ENCODE measurements around the gene PCSK5. TPM values are rescaled to one million over a fixed set of nuclear protein-coding genes. Genes with fewer than 3 reads are reported as not detected.

PCSK5 gene
- total and polyA plus RNA-seq, 2 donors (not counting 1 experiment from before 2014, with no cell fraction given): 0.09 TPM; not detected in 1

DNA sequence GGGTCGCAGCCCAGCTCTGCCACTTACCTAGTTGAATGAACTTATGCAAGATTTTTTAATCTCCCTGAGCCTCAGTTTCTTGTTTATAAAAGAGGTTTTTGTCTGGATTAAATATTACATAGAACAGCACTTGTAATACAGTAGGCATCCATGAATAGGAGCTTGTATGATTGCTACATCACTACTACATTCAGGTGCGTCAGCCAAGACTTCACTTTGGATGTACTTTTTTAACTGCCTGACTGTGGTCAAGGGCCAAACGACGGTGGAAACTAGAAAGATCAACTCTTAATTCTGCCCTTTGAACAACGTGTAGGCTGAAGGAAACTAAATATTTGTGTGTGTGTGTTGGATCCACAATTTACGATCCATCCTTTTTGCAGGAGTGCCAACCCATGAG, 330.9 kb downstream of the PCSK5 start:
- Histone ChIP-seq H3K4me1 (ENCODE audit: control insufficient read depth in 2 of 2, insufficient read depth in 2 of 2, low read length in 2 of 2) (no peaks in the 10 kb centered on the region), H2AFZ (ENCODE audit: insufficient read depth, low read depth, low read length, poor library complexity, severe bottlenecking) (no peak overlapping the region), H3K27ac (ENCODE audit: low read length in 2 of 2) (no peak overlapping the region), H3K27me3 (replicated peaks in 1 of 4; ENCODE audit: control extremely low read depth in 1 of 4, control insufficient read depth in 3 of 4, insufficient read depth in 4 of 4, low read length in 3 of 4) (no peaks in the 10 kb centered on the region), H3K9ac (ENCODE audit: low read length) (no peak overlapping the region), H3K9me3 (ENCODE audit: control extremely low read depth in 1 of 3, control insufficient read depth in 2 of 3, insufficient read depth in 1 of 3, low read length in 2 of 3) (no peaks in the 10 kb centered on the region), H3K4me2 (replicated peaks; ENCODE audit: low read depth, low read length, poor library complexity, severe bottlenecking) (no peak overlapping the region), H3K4me3 (ENCODE audit: control extremely low read depth in 1 of 5, extremely low read depth in 1 of 5, insufficient read depth in 1 of 5, low read depth in 2 of 5, low read length in 4 of 5) (no peak overlapping the region), H3K79me2 (ENCODE audit: control insufficient read depth, insufficient read depth, low read length) (no peaks in the 10 kb centered on the region), H4K20me1 (ENCODE audit: control insufficient read depth, insufficient read depth, low read length, poor library complexity, severe bottlenecking) (no peaks in the 10 kb centered on the region), H3K36me3 (replicated peaks in 1 of 2; ENCODE audit: control extremely low read depth in 1 of 2, control insufficient read depth in 1 of 2, extremely low read depth in 1 of 2, insufficient read depth in 2 of 2, low read length in 1 of 2) (no peaks in the 10 kb centered on the region)
- no peak overlapping the region for H3K4me3 Mint-ChIP-seq
- H3K27ac Mint-ChIP-seq: no peak overlapping the region
- ATAC-seq (ENCODE audit: low read depth) (no peak), DNase-seq (no peak)
- 100% methylated on average over 1 of the region's 6 CpGs for WGBS (ENCODE audit: insufficient coverage)
- H3K9me3 Mint-ChIP-seq (ENCODE audit: insufficient read depth): no peaks in the 10 kb centered on the region
- intact Hi-C loops (cut with micrococcal nuclease): no loop called here
- POLR2A ChIA-PET: no interaction called here
- peaks cover 11% of the 10 kb centered on the region for H3K27me3 Mint-ChIP-seq
- no peak for TF ChIP-seq EZH2 (IDR thresholded peaks at IDR 0.05; ENCODE audit: borderline replicate concordance, insufficient read depth, low read depth, low read length, poor library complexity, severe bottlenecking)
- TF ChIP-seq, protein P1, sequence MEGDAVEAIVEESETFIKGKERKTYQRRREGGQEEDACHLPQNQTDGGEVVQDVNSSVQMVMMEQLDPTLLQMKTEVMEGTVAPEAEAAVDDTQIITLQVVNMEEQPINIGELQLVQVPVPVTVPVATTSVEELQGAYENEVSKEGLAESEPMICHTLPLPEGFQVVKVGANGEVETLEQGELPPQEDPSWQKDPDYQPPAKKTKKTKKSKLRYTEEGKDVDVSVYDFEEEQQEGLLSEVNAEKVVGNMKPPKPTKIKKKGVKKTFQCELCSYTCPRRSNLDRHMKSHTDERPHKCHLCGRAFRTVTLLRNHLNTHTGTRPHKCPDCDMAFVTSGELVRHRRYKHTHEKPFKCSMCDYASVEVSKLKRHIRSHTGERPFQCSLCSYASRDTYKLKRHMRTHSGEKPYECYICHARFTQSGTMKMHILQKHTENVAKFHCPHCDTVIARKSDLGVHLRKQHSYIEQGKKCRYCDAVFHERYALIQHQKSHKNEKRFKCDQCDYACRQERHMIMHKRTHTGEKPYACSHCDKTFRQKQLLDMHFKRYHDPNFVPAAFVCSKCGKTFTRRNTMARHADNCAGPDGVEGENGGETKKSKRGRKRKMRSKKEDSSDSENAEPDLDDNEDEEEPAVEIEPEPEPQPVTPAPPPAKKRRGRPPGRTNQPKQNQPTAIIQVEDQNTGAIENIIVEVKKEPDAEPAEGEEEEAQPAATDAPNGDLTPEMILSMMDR (IDR thresholded peaks at IDR 0.05): no peak
- H3K4me1 Mint-ChIP-seq: no peaks in the 10 kb centered on the region
- CTCF ChIA-PET: no interaction called here

DNA sequence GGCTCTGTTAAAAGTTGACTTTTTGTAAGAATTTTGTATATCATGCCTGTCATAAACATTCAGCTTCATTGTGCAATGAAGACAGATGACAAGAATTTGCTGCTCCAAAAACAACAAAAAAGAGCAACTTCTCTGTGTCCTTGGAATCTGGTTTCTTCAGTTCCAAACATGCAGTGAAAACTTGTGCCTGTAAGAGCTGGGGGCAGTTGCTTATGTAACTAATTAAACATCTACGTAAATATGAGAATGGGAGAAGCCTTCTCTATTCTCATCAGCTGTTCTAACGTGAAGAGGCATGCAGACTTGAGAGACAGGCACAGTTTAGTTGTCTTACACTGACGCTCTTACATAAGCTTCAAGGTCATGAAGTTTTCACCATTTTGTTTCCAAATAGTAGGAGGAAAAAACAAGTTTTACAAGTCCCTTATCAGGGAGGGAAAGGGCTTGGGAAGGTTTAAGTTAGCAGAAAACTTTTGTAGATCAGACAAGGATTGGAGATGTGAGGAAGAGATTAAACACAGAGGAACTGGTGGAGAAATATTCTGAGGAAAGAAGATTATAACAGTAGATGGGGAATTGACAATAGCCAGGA, 333.4 kb downstream of the PCSK5 start:
- WGBS (ENCODE audit: insufficient coverage): no CpG with 5 or more reads among the region's 3 CpGs
- H3K27me3 Mint-ChIP-seq: peaks cover 3% of the 10 kb centered on the region
- no peaks in the 10 kb centered on the region for H3K9me3 ChIP-seq (ENCODE audit: control extremely low read depth in 1 of 3, control insufficient read depth in 2 of 3, insufficient read depth in 1 of 3, low read length in 2 of 3)
- no peak overlapping the region for H3K27ac Mint-ChIP-seq
- no peaks in the 10 kb centered on the region for H3K4me1 Mint-ChIP-seq
- H3K4me1 ChIP-seq (ENCODE audit: control insufficient read depth in 2 of 2, insufficient read depth in 2 of 2, low read length in 2 of 2): no peaks in the 10 kb centered on the region
- no peak overlapping the region for H3K9ac ChIP-seq (ENCODE audit: low read length)
- no peaks in the 10 kb centered on the region for H3K9me3 Mint-ChIP-seq (ENCODE audit: insufficient read depth)
- no peaks in the 10 kb centered on the region for H3K79me2 ChIP-seq (ENCODE audit: control insufficient read depth, insufficient read depth, low read length)
- CTCF ChIA-PET: no interaction called here
- no peak overlapping the region for H2AFZ ChIP-seq (ENCODE audit: insufficient read depth, low read depth, low read length, poor library complexity, severe bottlenecking)
- H3K4me2 ChIP-seq (replicated peaks; ENCODE audit: low read depth, low read length, poor library complexity, severe bottlenecking): no peak overlapping the region
- no peaks in the 10 kb centered on the region for H4K20me1 ChIP-seq (ENCODE audit: control insufficient read depth, insufficient read depth, low read length, poor library complexity, severe bottlenecking)
- no peak overlapping the region for H3K4me3 ChIP-seq (ENCODE audit: control extremely low read depth in 1 of 5, extremely low read depth in 1 of 5, insufficient read depth in 1 of 5, low read depth in 2 of 5, low read length in 4 of 5)
- DNase-seq (no peak), ATAC-seq (ENCODE audit: low read depth) (no peak)
- H3K27ac ChIP-seq (ENCODE audit: low read length in 2 of 2): no peak overlapping the region
- POLR2A ChIA-PET: no interaction called here
- H3K4me3 Mint-ChIP-seq: no peak overlapping the region
- no peak for TF ChIP-seq EZH2 (IDR thresholded peaks at IDR 0.05; ENCODE audit: borderline replicate concordance, insufficient read depth, low read depth, low read length, poor library complexity, severe bottlenecking)
- TF ChIP-seq, protein P1 (IDR thresholded peaks at IDR 0.05): no peak
- intact Hi-C loops (cut with micrococcal nuclease): no loop called here
- H3K36me3 ChIP-seq (replicated peaks in 1 of 2; ENCODE audit: control extremely low read depth in 1 of 2, control insufficient read depth in 1 of 2, extremely low read depth in 1 of 2, insufficient read depth in 2 of 2, low read length in 1 of 2): no peaks in the 10 kb centered on the region
- no peaks in the 10 kb centered on the region for H3K27me3 ChIP-seq (replicated peaks in 1 of 4; ENCODE audit: control extremely low read depth in 1 of 4, control insufficient read depth in 3 of 4, insufficient read depth in 4 of 4, low read length in 3 of 4)
